ENCODE data around the gene ING5.

Gene ING5

GRCh38 chr2:241676665-241677064, 25.2 kb upstream of the ING5 start:
- TF ChIP-seq REST (IDR thresholded peaks at IDR 0.05; ENCODE audit: insufficient read depth in 1 of 2, low read depth in 2 of 2, low read length in 2 of 2) (no peak), FOXP2 (optimal IDR thresholded peaks at IDR 0.05; ENCODE audit: borderline replicate concordance, extremely low read depth, extremely low read length, insufficient read depth) (no peak), TAF1 (IDR thresholded peaks at IDR 0.05; ENCODE audit: borderline replicate concordance, insufficient read depth, low read length) (no peak), SIN3A (IDR thresholded peaks at IDR 0.05; ENCODE audit: borderline replicate concordance, insufficient read depth, low read length) (no peak), POLR2AphosphoS5 (IDR thresholded peaks at IDR 0.05; ENCODE audit: low read depth, low read length) (no peak)

GRCh38 chr2:241677392-241677791, 24.4 kb upstream of the ING5 start:
- no peak for TF ChIP-seq POLR2AphosphoS5 (IDR thresholded peaks at IDR 0.05; ENCODE audit: low read depth, low read length)
- TF ChIP-seq REST (IDR thresholded peaks at IDR 0.05; ENCODE audit: insufficient read depth in 1 of 2, low read depth in 2 of 2, low read length in 2 of 2) = no peak

GRCh38 chr2:241678307-241678706, 23.5 kb upstream of the ING5 start:
- no peak for TF ChIP-seq TAF1 (IDR thresholded peaks at IDR 0.05; ENCODE audit: borderline replicate concordance, insufficient read depth, low read length)
- TF ChIP-seq SIN3A (IDR thresholded peaks at IDR 0.05; ENCODE audit: borderline replicate concordance, insufficient read depth, low read length) = no peak
- TF ChIP-seq POLR2AphosphoS5 (IDR thresholded peaks at IDR 0.05; ENCODE audit: low read depth, low read length) = no peak
- no peak for TF ChIP-seq FOXP2 (optimal IDR thresholded peaks at IDR 0.05; ENCODE audit: borderline replicate concordance, extremely low read depth, extremely low read length, insufficient read depth)
- TF ChIP-seq REST (IDR thresholded peaks at IDR 0.05; ENCODE audit: insufficient read depth in 1 of 2, low read depth in 2 of 2, low read length in 2 of 2) = no peak

- TF ChIP-seq FOXP2 (optimal IDR thresholded peaks at IDR 0.05; ENCODE audit: borderline replicate concordance, extremely low read depth, extremely low read length, insufficient read depth) (no peak), REST (IDR thresholded peaks at IDR 0.05; ENCODE audit: insufficient read depth in 1 of 2, low read depth in 2 of 2, low read length in 2 of 2) (no peak), POLR2AphosphoS5 (IDR thresholded peaks at IDR 0.05; ENCODE audit: low read depth, low read length) (no peak)
Measured at GRCh38 chr2:241678784-241679540, 22.9 kb upstream of the ING5 start.

- no peak for TF ChIP-seq REST (IDR thresholded peaks at IDR 0.05; ENCODE audit: insufficient read depth in 1 of 2, low read depth in 2 of 2, low read length in 2 of 2)
- no peak for TF ChIP-seq TAF1 (IDR thresholded peaks at IDR 0.05; ENCODE audit: borderline replicate concordance, insufficient read depth, low read length)
Measured at GRCh38 chr2:241680044-241680443, 21.8 kb upstream of the ING5 start.
